Chondrocyte (in vitro differentiated cells): ENCODE results near the gene MTHFD2L. TPM values are rescaled to one million over a fixed set of nuclear protein-coding genes. Genes with fewer than 3 reads are reported as not detected.

Experiments
- DNase-seq: peaks from one replicate; pipeline ENCODE4 v3.0.0; 2021; ENCODE audit warnings: mixed read lengths, low spot score
- H3K27ac Mint-ChIP-seq: one replicate; pipeline ENCODE4 v1.8.0; 2021; ENCODE audit warnings: mild to moderate bottlenecking, moderate library complexity, mixed read lengths; ENCODE audit not compliant: unreplicated experiment
- H3K27me3 Mint-ChIP-seq: 2 replicates; pipeline ENCODE4 v1.8.0; 2021; ENCODE audit warnings: low read depth, mixed read lengths
- H3K36me3 Mint-ChIP-seq: 2 replicates; pipeline ENCODE4 v1.8.0; 2021; ENCODE audit warnings: low read depth, mixed read lengths
- H3K4me1 Mint-ChIP-seq: 2 replicates; pipeline ENCODE4 v1.8.0; 2021; ENCODE audit warnings: low read depth, mild to moderate bottlenecking, mixed read lengths
- H3K4me3 Mint-ChIP-seq: one replicate; pipeline ENCODE4 v1.8.0; 2021; ENCODE audit warnings: mild to moderate bottlenecking, moderate library complexity, mixed read lengths; ENCODE audit not compliant: unreplicated experiment
- H3K9me3 Mint-ChIP-seq: 2 replicates; pipeline ENCODE4 v1.8.0; 2021; ENCODE audit warnings: low read depth, mixed read lengths
- CTCF ChIP-seq: fragments of 200-600 bp; sonication (generic); IDR thresholded peaks from 2 replicates; pipeline ENCODE4 v1.5.0; 2021; ENCODE audit warnings: antibody characterized with exemption, mild to moderate bottlenecking, moderate library complexity
- total RNA-seq: library from RNA; stranded (reverse); gene quantifications from 3 replicates; pipeline ENCODE4 v1.2.1, GENCODE V29; 2021

MTHFD2L gene
- total RNA-seq, 1 donor from 2014 or later = 6.6 TPM

GRCh38 chr4:74327762-74328161, 169.8 kb downstream of the MTHFD2L start:
- no peak overlapping the region for H3K27ac Mint-ChIP-seq
- no peak overlapping the region for H3K4me3 Mint-ChIP-seq
- peaks cover 5% of the 10 kb centered on the region for H3K9me3 Mint-ChIP-seq
- TF ChIP-seq CTCF = no peak
- H3K4me1 Mint-ChIP-seq = peaks cover 7% of the 10 kb centered on the region
- peaks cover 21% of the 10 kb centered on the region for H3K27me3 Mint-ChIP-seq
- DNase-seq = no peak
- no peaks in the 10 kb centered on the region for H3K36me3 Mint-ChIP-seq

GRCh38 chr4:74328501-74328900, 170.6 kb downstream of the MTHFD2L start:
- TF ChIP-seq CTCF = no peak
- H3K4me3 Mint-ChIP-seq = no peak overlapping the region
- H3K36me3 Mint-ChIP-seq = no peaks in the 10 kb centered on the region
- no peak overlapping the region for H3K27ac Mint-ChIP-seq
- peaks cover 7% of the 10 kb centered on the region for H3K4me1 Mint-ChIP-seq
- peaks cover 5% of the 10 kb centered on the region for H3K9me3 Mint-ChIP-seq
- DNase-seq = no peak
- H3K27me3 Mint-ChIP-seq = peaks cover 17% of the 10 kb centered on the region

- Mint-ChIP-seq H3K36me3 (no peaks in the 10 kb centered on the region), H3K4me1 (peaks cover 7% of the 10 kb centered on the region), H3K9me3 (peaks cover 5% of the 10 kb centered on the region), H3K27me3 (peaks cover 16% of the 10 kb centered on the region), H3K4me3 (no peak overlapping the region), H3K27ac (no peak overlapping the region)
- no peak for TF ChIP-seq CTCF
- no peak for DNase-seq
Observed at GRCh38 chr4:74329307-74329706, 171.4 kb downstream of the MTHFD2L start.

- Mint-ChIP-seq H3K36me3 (no peaks in the 10 kb centered on the region), H3K4me1 (peaks cover 7% of the 10 kb centered on the region), H3K4me3 (no peak overlapping the region), H3K27ac (no peak overlapping the region), H3K27me3 (peaks cover 17% of the 10 kb centered on the region), H3K9me3 (peaks cover 5% of the 10 kb centered on the region)
- no peak for DNase-seq
- TF ChIP-seq CTCF = no peak
Observed at GRCh38 chr4:74330295-74330750, 172.4 kb downstream of the MTHFD2L start.

GRCh38 chr4:74331252-74331651, 173.3 kb downstream of the MTHFD2L start:
- Mint-ChIP-seq H3K27ac (no peak overlapping the region), H3K4me3 (no peak overlapping the region), H3K9me3 (peaks cover 5% of the 10 kb centered on the region), H3K27me3 (peaks cover 17% of the 10 kb centered on the region), H3K36me3 (no peaks in the 10 kb centered on the region), H3K4me1 (peaks cover 7% of the 10 kb centered on the region)
- DNase-seq = no peak
- TF ChIP-seq CTCF = no peak
